IMR-90 (cell line): ENCODE results near the gene GRAMD4.

Source experiments
- POLR2A ChIP-seq: IDR thresholded peaks from 2 replicates; pipeline ENCODE4 v1.6.1; 2012; ENCODE audit warnings: mild to moderate bottlenecking, low read depth, low read length
- RCOR1 ChIP-seq: IDR thresholded peaks from 2 replicates; pipeline ENCODE4 v1.6.1; 2012; ENCODE audit warnings: mild to moderate bottlenecking, low read length, improper control_type of control experiment; ENCODE audit not compliant: insufficient replicate concordance
- TF ChIP-seq, protein P1 (sequence below): conservative IDR thresholded peaks from 2 replicates; pipeline ENCODE4 v1.5.1; 2012; ENCODE audit warnings: mild to moderate bottlenecking, low read depth, low read length, improper control_type of control experiment
- TF ChIP-seq, protein P2 (sequence below): fragments of 150-350 bp; IDR thresholded peaks from 2 replicates; pipeline ENCODE4 v1.6.1; 2017; ENCODE audit warnings: mild to moderate bottlenecking, antibody characterized with exemption, low read length, low read depth

DNA sequence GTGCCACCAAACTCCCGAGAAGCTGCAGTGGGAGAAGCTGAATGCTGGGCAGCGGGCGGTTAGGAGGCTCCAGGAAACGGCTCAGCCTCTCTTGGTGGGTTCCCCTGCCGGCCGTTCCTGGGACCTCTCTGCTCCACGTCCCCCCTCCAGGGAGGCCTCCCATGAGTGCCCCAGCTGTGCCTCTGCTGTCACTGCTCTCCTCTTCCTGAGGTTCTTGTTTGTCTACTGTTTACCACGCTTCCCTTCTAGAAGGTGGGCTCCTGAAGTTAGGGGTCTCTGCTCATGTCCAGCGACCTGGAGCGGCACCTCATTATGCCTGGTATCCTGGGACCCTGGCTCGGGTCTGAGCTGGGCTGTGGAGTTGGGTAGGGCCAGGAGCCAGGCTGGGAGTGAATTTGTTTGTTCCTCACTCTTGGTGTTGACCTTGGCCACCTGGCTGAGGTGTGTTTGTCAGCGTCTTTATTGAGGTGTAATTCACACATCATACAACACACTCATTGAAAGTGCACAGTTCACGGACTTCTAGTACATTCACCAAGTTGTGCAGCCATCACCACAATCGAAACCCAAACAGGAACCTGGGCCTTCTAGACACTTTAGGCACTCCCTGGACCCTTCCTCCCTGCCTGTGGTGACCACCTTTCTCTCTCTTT is 37.8 kb upstream of the GRAMD4 start:
- TF ChIP-seq, protein P1, sequence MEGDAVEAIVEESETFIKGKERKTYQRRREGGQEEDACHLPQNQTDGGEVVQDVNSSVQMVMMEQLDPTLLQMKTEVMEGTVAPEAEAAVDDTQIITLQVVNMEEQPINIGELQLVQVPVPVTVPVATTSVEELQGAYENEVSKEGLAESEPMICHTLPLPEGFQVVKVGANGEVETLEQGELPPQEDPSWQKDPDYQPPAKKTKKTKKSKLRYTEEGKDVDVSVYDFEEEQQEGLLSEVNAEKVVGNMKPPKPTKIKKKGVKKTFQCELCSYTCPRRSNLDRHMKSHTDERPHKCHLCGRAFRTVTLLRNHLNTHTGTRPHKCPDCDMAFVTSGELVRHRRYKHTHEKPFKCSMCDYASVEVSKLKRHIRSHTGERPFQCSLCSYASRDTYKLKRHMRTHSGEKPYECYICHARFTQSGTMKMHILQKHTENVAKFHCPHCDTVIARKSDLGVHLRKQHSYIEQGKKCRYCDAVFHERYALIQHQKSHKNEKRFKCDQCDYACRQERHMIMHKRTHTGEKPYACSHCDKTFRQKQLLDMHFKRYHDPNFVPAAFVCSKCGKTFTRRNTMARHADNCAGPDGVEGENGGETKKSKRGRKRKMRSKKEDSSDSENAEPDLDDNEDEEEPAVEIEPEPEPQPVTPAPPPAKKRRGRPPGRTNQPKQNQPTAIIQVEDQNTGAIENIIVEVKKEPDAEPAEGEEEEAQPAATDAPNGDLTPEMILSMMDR: no peak
- TF ChIP-seq RCOR1: no peak
- no peak for TF ChIP-seq POLR2A
- TF ChIP-seq, protein P2, sequence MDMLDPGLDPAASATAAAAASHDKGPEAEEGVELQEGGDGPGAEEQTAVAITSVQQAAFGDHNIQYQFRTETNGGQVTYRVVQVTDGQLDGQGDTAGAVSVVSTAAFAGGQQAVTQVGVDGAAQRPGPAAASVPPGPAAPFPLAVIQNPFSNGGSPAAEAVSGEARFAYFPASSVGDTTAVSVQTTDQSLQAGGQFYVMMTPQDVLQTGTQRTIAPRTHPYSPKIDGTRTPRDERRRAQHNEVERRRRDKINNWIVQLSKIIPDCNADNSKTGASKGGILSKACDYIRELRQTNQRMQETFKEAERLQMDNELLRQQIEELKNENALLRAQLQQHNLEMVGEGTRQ: no peak
